Measurements from ENCODE around the gene PSD2. TPM values are rescaled to one million over a fixed set of nuclear protein-coding genes. Genes with fewer than 3 reads are reported as not detected.

Gene PSD2
- total and polyA plus RNA-seq, 2 donors from 2014 or later = 0.09 to 0.13 TPM

DNA sequence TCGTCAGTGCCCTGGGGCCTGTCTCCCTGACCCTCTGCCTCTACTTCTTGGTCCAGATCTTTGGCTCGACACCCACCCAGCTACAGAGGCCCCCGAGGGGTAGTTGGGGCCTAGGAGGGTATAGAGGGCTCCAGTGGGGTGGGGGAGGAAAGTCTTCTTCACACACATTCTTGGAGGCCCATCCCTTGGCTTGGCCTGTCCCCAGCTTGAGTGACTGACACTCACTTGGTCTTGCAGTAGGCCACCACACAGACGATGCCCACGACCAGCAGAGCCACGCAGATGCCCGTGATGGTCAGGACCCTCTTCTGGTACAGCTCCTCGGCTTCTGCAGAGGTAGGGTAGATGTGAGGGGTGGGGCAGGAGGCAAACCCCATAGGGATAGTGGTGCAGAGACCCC, 59.8 kb downstream of the PSD2 start:
- intact Hi-C loops (cut with DNase I) = no loop called here
- DNase-seq = peak in 1 of 5 donors; percentile 22
- Histone ChIP-seq H3K27me3 (ENCODE audit: control insufficient read depth, insufficient read depth, low read length) (no peaks in the 10 kb centered on the region), H3K9ac (ENCODE audit: low read length in 3 of 3) (no peak overlapping the region), H3K27ac (ENCODE audit: low read depth in 2 of 2, low read length in 2 of 2) (no peak overlapping the region), H3K4me3 (ENCODE audit: low read length in 3 of 3) (no peak overlapping the region), H3K4me1 (ENCODE audit: control insufficient read depth in 2 of 3, insufficient read depth in 2 of 3, low read depth in 1 of 3, low read length in 3 of 3) (no peaks in the 10 kb centered on the region), H3K36me3 (ENCODE audit: control insufficient read depth in 2 of 3, insufficient read depth in 3 of 3, low read length in 3 of 3) (peaks cover 0 to 5% (median 0%) of the 10 kb centered on the region in 3 donors), H3K9me3 (ENCODE audit: control insufficient read depth in 2 of 3, insufficient read depth in 1 of 3, low read length in 3 of 3) (no peaks in the 10 kb centered on the region)
- TF ChIP-seq, protein P1, sequence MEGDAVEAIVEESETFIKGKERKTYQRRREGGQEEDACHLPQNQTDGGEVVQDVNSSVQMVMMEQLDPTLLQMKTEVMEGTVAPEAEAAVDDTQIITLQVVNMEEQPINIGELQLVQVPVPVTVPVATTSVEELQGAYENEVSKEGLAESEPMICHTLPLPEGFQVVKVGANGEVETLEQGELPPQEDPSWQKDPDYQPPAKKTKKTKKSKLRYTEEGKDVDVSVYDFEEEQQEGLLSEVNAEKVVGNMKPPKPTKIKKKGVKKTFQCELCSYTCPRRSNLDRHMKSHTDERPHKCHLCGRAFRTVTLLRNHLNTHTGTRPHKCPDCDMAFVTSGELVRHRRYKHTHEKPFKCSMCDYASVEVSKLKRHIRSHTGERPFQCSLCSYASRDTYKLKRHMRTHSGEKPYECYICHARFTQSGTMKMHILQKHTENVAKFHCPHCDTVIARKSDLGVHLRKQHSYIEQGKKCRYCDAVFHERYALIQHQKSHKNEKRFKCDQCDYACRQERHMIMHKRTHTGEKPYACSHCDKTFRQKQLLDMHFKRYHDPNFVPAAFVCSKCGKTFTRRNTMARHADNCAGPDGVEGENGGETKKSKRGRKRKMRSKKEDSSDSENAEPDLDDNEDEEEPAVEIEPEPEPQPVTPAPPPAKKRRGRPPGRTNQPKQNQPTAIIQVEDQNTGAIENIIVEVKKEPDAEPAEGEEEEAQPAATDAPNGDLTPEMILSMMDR (IDR thresholded peaks at IDR 0.05; ENCODE audit: borderline replicate concordance, extremely low read depth, insufficient read depth) = no peak
- FAIRE-seq = no peak

DNA sequence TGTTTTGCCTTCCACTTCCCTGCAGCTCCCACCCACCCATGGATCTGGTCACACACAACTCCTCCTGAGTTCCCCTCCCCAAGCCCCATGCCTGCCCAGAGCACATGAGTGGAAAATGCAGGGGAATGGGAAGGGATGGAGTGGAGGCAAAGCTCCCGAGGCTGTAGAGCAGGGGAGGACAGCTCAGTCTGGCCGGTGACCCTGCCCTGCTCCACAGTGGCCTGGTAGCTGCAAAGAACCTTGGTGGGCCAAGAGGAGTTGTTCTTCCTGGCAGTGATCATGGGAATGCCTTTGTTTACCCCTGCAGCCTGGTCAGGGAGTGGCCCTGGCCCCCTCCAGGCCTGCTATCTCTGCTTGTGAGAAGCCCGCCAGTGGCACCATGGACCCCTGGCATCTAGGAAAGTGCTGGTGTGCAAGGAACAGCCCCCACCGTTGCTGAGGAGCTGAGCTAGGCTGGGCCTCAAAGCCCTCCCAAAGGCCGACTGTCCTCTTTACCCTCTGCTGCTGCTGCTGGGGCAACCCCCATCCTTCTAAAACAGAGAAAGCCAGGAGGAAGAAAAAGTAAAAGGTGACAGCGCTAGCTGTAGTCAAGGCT, 60.4 kb downstream of the PSD2 start:
- Histone ChIP-seq H3K27ac (ENCODE audit: low read depth in 2 of 2, low read length in 2 of 2) (no peak overlapping the region), H3K9ac (ENCODE audit: low read length in 3 of 3) (no peak overlapping the region), H3K27me3 (ENCODE audit: control insufficient read depth, insufficient read depth, low read length) (no peaks in the 10 kb centered on the region), H3K4me1 (ENCODE audit: control insufficient read depth in 2 of 3, insufficient read depth in 2 of 3, low read depth in 1 of 3, low read length in 3 of 3) (no peaks in the 10 kb centered on the region), H3K36me3 (ENCODE audit: control insufficient read depth in 2 of 3, insufficient read depth in 3 of 3, low read length in 3 of 3) (peaks cover 0 to 5% (median 0%) of the 10 kb centered on the region in 3 donors), H3K4me3 (ENCODE audit: low read length in 3 of 3) (no peak overlapping the region), H3K9me3 (ENCODE audit: control insufficient read depth in 2 of 3, insufficient read depth in 1 of 3, low read length in 3 of 3) (no peaks in the 10 kb centered on the region)
- DNase-seq = peak in 1 of 5 donors; percentile 37
- intact Hi-C loops (cut with DNase I) = no loop called here
- FAIRE-seq = no peak
- TF ChIP-seq, protein P1 (IDR thresholded peaks at IDR 0.05; ENCODE audit: borderline replicate concordance, extremely low read depth, insufficient read depth) = no peak

DNA sequence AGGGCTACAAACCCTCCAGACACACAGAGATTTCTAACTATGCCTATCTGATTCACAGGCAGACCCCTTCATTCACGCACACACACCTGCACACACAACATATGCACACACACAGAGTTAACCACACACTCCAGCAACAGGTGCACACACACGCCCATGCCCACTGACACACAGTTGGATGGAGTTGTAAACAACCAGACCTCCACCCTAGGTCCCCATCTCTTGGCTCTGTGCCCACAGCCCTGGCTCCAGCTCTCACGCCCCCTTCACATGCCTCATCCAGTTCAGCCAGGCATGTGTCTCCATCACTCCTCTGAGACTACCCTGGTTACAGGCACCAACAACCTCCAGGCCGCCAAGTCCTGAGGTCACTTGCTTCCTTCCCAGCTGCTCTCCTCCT, 61.1 kb downstream of the PSD2 start:
- peaks cover 0 to 5% (median 0%) of the 10 kb centered on the region in 3 donors for H3K36me3 ChIP-seq (ENCODE audit: control insufficient read depth in 2 of 3, insufficient read depth in 3 of 3, low read length in 3 of 3)
- no peak overlapping the region for H3K9ac ChIP-seq (ENCODE audit: low read length in 3 of 3)
- H3K4me1 ChIP-seq (ENCODE audit: control insufficient read depth in 2 of 3, insufficient read depth in 2 of 3, low read depth in 1 of 3, low read length in 3 of 3) = no peaks in the 10 kb centered on the region
- DNase-seq (peak in 1 of 5 donors; percentile 29), FAIRE-seq (no peak)
- intact Hi-C loops (cut with DNase I) = no loop called here
- TF ChIP-seq, protein P1 (IDR thresholded peaks at IDR 0.05; ENCODE audit: borderline replicate concordance, extremely low read depth, insufficient read depth) = no peak
- H3K27me3 ChIP-seq (ENCODE audit: control insufficient read depth, insufficient read depth, low read length) = no peaks in the 10 kb centered on the region
- H3K27ac ChIP-seq (ENCODE audit: low read depth in 2 of 2, low read length in 2 of 2) = no peak overlapping the region
- H3K9me3 ChIP-seq (ENCODE audit: control insufficient read depth in 2 of 3, insufficient read depth in 1 of 3, low read length in 3 of 3) = no peaks in the 10 kb centered on the region
- H3K4me3 ChIP-seq (ENCODE audit: low read length in 3 of 3) = no peak overlapping the region

DNA sequence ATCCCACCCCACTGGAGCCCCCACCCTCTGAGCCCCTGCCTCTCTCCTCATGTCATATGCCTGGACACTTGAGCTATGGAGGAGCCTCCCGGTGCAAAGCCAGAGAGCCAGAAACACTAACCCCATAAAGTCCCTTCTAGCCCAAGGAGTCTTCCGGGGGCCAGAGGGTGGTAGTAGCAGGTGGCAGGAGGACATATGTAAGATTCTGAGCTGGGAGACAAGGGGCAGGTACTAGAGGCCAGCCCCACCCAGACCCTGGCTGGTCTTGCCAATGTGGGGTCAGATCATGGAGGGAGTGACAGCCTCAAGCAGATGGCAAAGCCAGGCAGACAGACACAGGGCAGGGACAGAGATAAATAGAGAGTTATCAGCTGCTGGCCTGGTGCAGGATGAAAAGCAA, 63.4 kb downstream of the PSD2 start:
- no peaks in the 10 kb centered on the region for H3K27me3 ChIP-seq (ENCODE audit: control insufficient read depth, insufficient read depth, low read length)
- no peaks in the 10 kb centered on the region for H3K36me3 ChIP-seq (ENCODE audit: control insufficient read depth in 2 of 3, insufficient read depth in 3 of 3, low read length in 3 of 3)
- FAIRE-seq (no peak), DNase-seq (peak in 1 of 5 donors; percentile 26)
- no peak overlapping the region for H3K9ac ChIP-seq (ENCODE audit: low read length in 3 of 3)
- peaks cover 0 to 3% (median 0%) of the 10 kb centered on the region in 3 donors for H3K4me1 ChIP-seq (ENCODE audit: control insufficient read depth in 2 of 3, insufficient read depth in 2 of 3, low read depth in 1 of 3, low read length in 3 of 3)
- no peaks in the 10 kb centered on the region for H3K9me3 ChIP-seq (ENCODE audit: control insufficient read depth in 2 of 3, insufficient read depth in 1 of 3, low read length in 3 of 3)
- TF ChIP-seq, protein P1 (IDR thresholded peaks at IDR 0.05; ENCODE audit: borderline replicate concordance, extremely low read depth, insufficient read depth) = no peak
- intact Hi-C loops (cut with DNase I) = no loop called here
- H3K27ac ChIP-seq (ENCODE audit: low read depth in 2 of 2, low read length in 2 of 2) = no peak overlapping the region
- H3K4me3 ChIP-seq (ENCODE audit: low read length in 3 of 3) = no peak overlapping the region

All from kidney (tissue), 14 donors.